Nucleus accumbens (tissue), 56 donors: ENCODE results near the gene CDY2B.
"Not testable (repeated sequence)": the region's sequence is repeated elsewhere in the genome, so short reads cannot be mapped to it uniquely, and the experiment has no call there.

ENCODE experiments used
- DNase-seq, 56 donors: peaks; one replicate each; lab custom pipeline; 2025; lab: John Stamatoyannopoulos, UW

Gene CDY2B

GRCh38 chrY:17880120-17880519 is at the start of gene CDY2B:
Gene CDY2B, minus strand, starts transcription at chrY:17880220. Its CDS starts 328 bp downstream, at chrY:17879892.
- not testable (repeated sequence) for DNase-seq

- not testable (repeated sequence) for DNase-seq
These were observed 28.0 kb upstream of the CDY2B start for GRCh38 chrY:17908009-17908408.

GRCh38 chrY:17907351-17907750 is 27.3 kb upstream of the CDY2B start:
- not testable (repeated sequence) for DNase-seq

GRCh38 chrY:17881697-17882096 is 1.7 kb upstream of the CDY2B start:
- DNase-seq: not testable (repeated sequence)

- not testable (repeated sequence) for DNase-seq
These were observed 3.3 kb downstream of the CDY2B start for GRCh38 chrY:17876767-17877166.

- DNase-seq: not testable (repeated sequence)
These were observed 4.6 kb downstream of the CDY2B start for GRCh38 chrY:17875401-17875800.

GRCh38 chrY:17871194-17871903 is 8.7 kb downstream of the CDY2B start:
- not testable (repeated sequence) for DNase-seq

- DNase-seq: not testable (repeated sequence)
These were observed 9.3 kb downstream of the CDY2B start for GRCh38 chrY:17870737-17871136.

- not testable (repeated sequence) for DNase-seq
These were observed 12.2 kb downstream of the CDY2B start for GRCh38 chrY:17867850-17868249.

GRCh38 chrY:17860634-17861033 is 19.4 kb downstream of the CDY2B start:
- not testable (repeated sequence) for DNase-seq

GRCh38 chrY:17856963-17857848 is 22.8 kb downstream of the CDY2B start:
- DNase-seq: not testable (repeated sequence)

- DNase-seq: not testable (repeated sequence)
These were observed 23.5 kb downstream of the CDY2B start for GRCh38 chrY:17856508-17856907.

- not testable (repeated sequence) for DNase-seq
These were observed 30.9 kb downstream of the CDY2B start for GRCh38 chrY:17849131-17849530.

- DNase-seq: not testable (repeated sequence)
These were observed 47.9 kb downstream of the CDY2B start for GRCh38 chrY:17832149-17832548.
